HCT116 (cell line): ENCODE data around the gene SEMA6B. TPM values are rescaled to one million over a fixed set of nuclear protein-coding genes. Genes with fewer than 3 reads are reported as not detected.

Experiments
- ATAC-seq: fragments of 200-7000 bp; cut with Tn5 transposase; 2 replicates; pipeline ENCODE4 v1.9.1; 2020; ENCODE audit warnings: mild to moderate bottlenecking, moderate library complexity
- BruUV-seq: library from RNA; stranded (reverse); fragments of 400-500 nt; replicated peaks from 2 replicates; lab custom pipeline; 2021; lab: Mats Ljungman, UMichigan
- CTCF ChIA-PET: fragments of 300-600 bp; sonication (Branson Sonifier 250); formaldehyde crosslinking; loops from one replicate; lab custom pipeline; 2021; ENCODE audit warnings: antibody characterized with exemption; lab: Charles Lee
- POLR2A ChIA-PET: fragments of 300-600, 350-600 bp; sonication (Branson Sonifier 250); formaldehyde crosslinking; loops from one replicate; lab custom pipeline; 2021; ENCODE audit warnings: antibody characterized with exemption; lab: Charles Lee
- RAD21 ChIA-PET, 2 experiments: fragments of 300-600 bp; sonication (Branson Sonifier 250); formaldehyde crosslinking; loops; one replicate each; lab custom pipeline; 2023; ENCODE audit warnings: low total read pairs in 2 of 2; ENCODE audit not compliant: uncharacterized antibody in 2 of 2, unreplicated experiment in 2 of 2, low non-redundant PET in 1 of 2; lab: Charles Lee
- DNase-seq: peaks from one replicate; pipeline ENCODE4 v3.0.0-alpha.2; 2010; ENCODE audit warnings: low read depth, low spot score
- H2AFZ ChIP-seq: fragments of 200-600 bp; shearing (Covaris generic), sonication (generic); 2 replicates; pipeline ENCODE4 v1.6.1; 2017; ENCODE audit warnings: low read depth, mixed run types, mixed read lengths, antibody characterized with exemption, low read length; ENCODE audit not compliant: poor library complexity, severe bottlenecking
- H3K27ac ChIP-seq: 2 replicates; pipeline ENCODE4 v1.5.1; 2012; ENCODE audit warnings: low read depth, low read length
- H3K27me3 ChIP-seq: fragments of 200-600 bp; sonication (generic); 2 replicates; pipeline ENCODE4 v1.6.1; 2016; ENCODE audit warnings: mixed run types, low read length, mixed read lengths; ENCODE audit not compliant: insufficient read depth
- H3K36me3 ChIP-seq, 2 experiments: fragments of 200-500 bp in 1 of 2; fragments of 200-600 bp in 1 of 2; sonication (Bioruptor generic) in 1 of 2; sonication (generic) in 1 of 2; 2 replicates each; pipeline versions ENCODE4 v1.5.1 to v1.6.1; 2014 to 2016; ENCODE audit warnings: low read length in 2 of 2, inconsistent platforms in 1 of 2, mixed read lengths in 1 of 2, mixed run types in 1 of 2; ENCODE audit not compliant: insufficient read depth in 2 of 2, control insufficient read depth in 1 of 2
- H3K4me1 ChIP-seq, 2 experiments: fragments of 200-600 bp in 1 of 2; sonication (generic) in 1 of 2; 2 replicates each; pipeline versions ENCODE4 v1.5.1 to v1.6.1; 2012 to 2017; ENCODE audit warnings: low read length in 2 of 2, inconsistent platforms in 1 of 2, mild to moderate bottlenecking in 1 of 2, mixed read lengths in 1 of 2, mixed run types in 1 of 2, moderate library complexity in 1 of 2; ENCODE audit not compliant: insufficient read depth in 2 of 2, control insufficient read depth in 1 of 2
- H3K4me2 ChIP-seq: fragments of 200-600 bp; sonication (generic); 2 replicates; pipeline ENCODE4 v1.6.1; 2017; ENCODE audit warnings: mixed run types, low read length, mixed read lengths
- H3K4me3 ChIP-seq, 2 experiments: fragments of 200-600 bp in 1 of 2; sonication (generic) in 1 of 2; replicated peaks in 1 of 2; 2 replicates each; pipeline ENCODE4 v1.5.1; 2011 to 2016; ENCODE audit warnings: low read length in 2 of 2, control low read depth in 1 of 2, low read depth in 1 of 2, mild to moderate bottlenecking in 1 of 2, mixed read lengths in 1 of 2, mixed run types in 1 of 2
- H3K79me2 ChIP-seq: fragments of 200-600 bp; sonication (generic); 2 replicates; pipeline ENCODE4 v1.6.1; 2017; ENCODE audit warnings: mild to moderate bottlenecking, mixed run types, low read length, moderate library complexity, mixed read lengths; ENCODE audit not compliant: insufficient read depth
- H3K9ac ChIP-seq: fragments of 200-600 bp; sonication (generic); 2 replicates; pipeline ENCODE4 v1.6.1; 2016; ENCODE audit warnings: low read length, mixed read lengths
- H3K9me2 ChIP-seq: fragments of 200-600 bp; sonication (generic), shearing (Covaris generic); 2 replicates; pipeline ENCODE4 v1.6.1; 2017; ENCODE audit warnings: mixed run types, mild to moderate bottlenecking, moderate library complexity; ENCODE audit not compliant: insufficient read depth
- H3K9me3 ChIP-seq, 2 experiments: fragments of 200-500 bp in 1 of 2; fragments of 200-600 bp in 1 of 2; sonication (Bioruptor generic) in 1 of 2; sonication (generic) in 1 of 2; 2 replicates each; pipeline ENCODE4 v1.6.1; 2014 to 2017; ENCODE audit warnings: low read length in 2 of 2, mixed read lengths in 2 of 2, inconsistent platforms in 1 of 2, low read depth in 1 of 2, mild to moderate bottlenecking in 1 of 2, mixed run types in 1 of 2, moderate library complexity in 1 of 2; ENCODE audit not compliant: control insufficient read depth in 1 of 2, insufficient read depth in 1 of 2
- H4K20me1 ChIP-seq: fragments of 200-600 bp; sonication (generic), shearing (Covaris generic); 2 replicates; pipeline ENCODE4 v1.6.1; 2017; ENCODE audit warnings: mixed run types, mild to moderate bottlenecking, moderate library complexity; ENCODE audit not compliant: insufficient read depth
- CBX3 ChIP-seq: IDR thresholded peaks from 2 replicates; pipeline ENCODE4 v1.6.1; 2012; ENCODE audit warnings: low read depth
- EGR1 ChIP-seq: IDR thresholded peaks from 2 replicates; pipeline ENCODE4 v1.6.1; 2012; ENCODE audit warnings: low read depth
- ELF1 ChIP-seq: IDR thresholded peaks from 2 replicates; pipeline ENCODE4 v1.6.1; 2012; ENCODE audit warnings: low read depth, borderline replicate concordance
- EZH2 ChIP-seq: fragments of 200-600 bp; sonication (generic); IDR thresholded peaks from 2 replicates; pipeline ENCODE4 v1.6.1; 2017; ENCODE audit warnings: antibody characterized with exemption, mixed run types
- JUND ChIP-seq: IDR thresholded peaks from 2 replicates; pipeline ENCODE4 v1.6.1; 2012
- POLR2A ChIP-seq: IDR thresholded peaks from 2 replicates; pipeline ENCODE4 v1.7.0; 2011; ENCODE audit warnings: borderline replicate concordance; ENCODE audit not compliant: insufficient read depth, insufficient read length; ENCODE audit errors: extremely low read depth
- POLR2AphosphoS5 ChIP-seq: IDR thresholded peaks from 2 replicates; pipeline ENCODE4 v1.6.1; 2011; ENCODE audit warnings: mild to moderate bottlenecking, low read depth, low read length, moderate library complexity
- SIN3A ChIP-seq: IDR thresholded peaks from 2 replicates; pipeline ENCODE4 v1.6.1; 2012; ENCODE audit warnings: low read depth
- SP1 ChIP-seq: IDR thresholded peaks from 2 replicates; pipeline ENCODE4 v1.6.1; 2012; ENCODE audit warnings: low read depth
- SRF ChIP-seq: IDR thresholded peaks from 2 replicates; pipeline ENCODE4 v1.6.1; 2012; ENCODE audit warnings: low read depth
- TCF7L2 ChIP-seq: IDR thresholded peaks from 2 replicates; pipeline ENCODE4 v1.7.0; 2011; ENCODE audit warnings: borderline replicate concordance, inconsistent platforms; ENCODE audit not compliant: insufficient read depth, insufficient read length; ENCODE audit errors: extremely low read depth
- YY1 ChIP-seq: IDR thresholded peaks from 2 replicates; pipeline ENCODE4 v1.6.1; 2011; ENCODE audit warnings: low read length, low read depth, moderate library complexity, mild to moderate bottlenecking; ENCODE audit not compliant: insufficient replicate concordance; ENCODE audit errors: extremely low read depth
- ZFX ChIP-seq: fragments of 450-650 bp; IDR thresholded peaks from 2 replicates; pipeline ENCODE4 v1.6.1; 2017
- intact Hi-C: fragments of 100-400 bp; cut with micrococcal nuclease; formaldehyde crosslinking; loops from 2 replicates; pipeline ENCODE4 v1.10.0; 2022
- total RNA-seq: library from RNA; stranded (reverse); gene quantifications from one replicate; pipeline ENCODE4 v1.2.1, GENCODE V29; 2021; ENCODE audit not compliant: unreplicated experiment
- TF ChIP-seq, protein P1 (sequence below): IDR thresholded peaks from 2 replicates; pipeline ENCODE4 v1.6.1; 2012
- TF ChIP-seq, protein P2 (sequence below), 3 experiments: fragments of 200-600 bp in 1 of 3; sonication (generic) in 1 of 3; IDR thresholded peaks in 2 of 3; conservative IDR thresholded peaks in 1 of 3; 2 replicates each; pipeline ENCODE4 v1.5.1; 2012 to 2017; ENCODE audit warnings: low read depth in 2 of 3, low read length in 2 of 3, antibody characterized with exemption in 1 of 3, borderline replicate concordance in 1 of 3, control low read depth in 1 of 3, mild to moderate bottlenecking in 1 of 3, mixed read lengths in 1 of 3, mixed run types in 1 of 3, moderate library complexity in 1 of 3; ENCODE audit not compliant: insufficient read depth in 1 of 3
- TF ChIP-seq, protein P3 (sequence below): IDR thresholded peaks from 2 replicates; pipeline ENCODE4 v1.6.1; 2012

SEMA6B gene
- total RNA-seq, 1 experiment from 2014 or later = 58.4 TPM

DNA sequence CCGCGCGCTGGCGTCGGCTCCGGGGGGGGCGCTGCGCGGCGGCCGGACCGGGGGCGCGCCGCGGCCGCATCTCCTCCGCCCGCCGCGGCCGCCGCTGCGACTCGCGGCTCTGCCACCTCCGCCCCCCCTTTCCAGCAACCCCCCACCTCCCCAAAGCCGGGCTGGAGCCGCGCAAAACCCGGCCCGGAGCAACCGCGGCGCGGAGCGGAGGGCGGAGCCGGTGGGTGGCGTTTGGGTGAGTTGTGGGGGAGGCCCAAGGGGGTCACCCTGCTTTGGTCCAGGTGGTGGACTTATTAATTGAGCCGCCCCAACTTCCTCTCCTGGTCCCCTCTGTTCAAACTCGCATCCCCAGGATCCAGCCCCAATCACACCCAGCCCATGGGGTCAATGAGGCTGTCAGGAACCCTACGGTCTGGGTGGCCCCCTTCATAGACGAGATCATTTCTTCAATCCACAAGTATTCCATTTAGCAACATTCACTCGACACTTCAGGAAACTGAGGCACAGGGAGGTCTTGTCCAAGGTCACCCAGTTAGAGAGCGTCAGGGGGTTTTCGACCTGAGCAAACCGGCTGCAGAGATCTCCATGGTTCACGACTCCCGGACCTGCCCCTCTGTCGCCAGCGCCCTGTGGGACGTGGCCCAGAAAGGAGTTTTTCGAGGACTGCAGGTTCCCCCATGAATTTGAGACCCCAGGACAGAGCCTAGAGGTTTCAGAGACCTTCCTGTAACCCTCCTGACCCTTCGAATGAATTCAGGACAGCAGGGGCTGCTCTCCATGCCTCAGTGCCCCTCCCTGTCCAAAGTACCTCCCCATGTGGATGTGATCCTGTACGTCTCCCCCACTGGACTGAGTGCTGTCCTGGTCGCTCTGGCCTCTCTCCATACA is 22.4 kb upstream of the SEMA6B start:
- Histone ChIP-seq H3K27ac (peak overlapping the region; percentile 60; the same call in 1 of the 2 replicates), H3K27me3 (no peaks in the 10 kb centered on the region), H3K4me3 (peak overlapping the region; percentile 53 to 75), H3K9ac (peak overlapping the region; percentile 36; the same call in 1 of the 2 replicates), H3K4me2 (peak overlapping the region; percentile 70), H3K9me3 (no peaks in the 10 kb centered on the region), H3K9me2 (no peaks in the 10 kb centered on the region), H3K79me2 (peaks cover 20% of the 10 kb centered on the region)
- BruUV-seq = no TSS peak
- RAD21 ChIA-PET = no interaction called here
- intact Hi-C loops = no loop called here
- POLR2A ChIA-PET = no interaction called here
- DNase-seq = no peak
- CTCF ChIA-PET = no interaction called here
- peak; percentile 30 for ATAC-seq
- TF ChIP-seq SP1 (peak; percentile 81), ELF1 (no peak), SRF (no peak), EGR1 (no peak), POLR2AphosphoS5 (no peak), SIN3A (no peak), CBX3 (no peak), EZH2 (no peak), JUND (no peak), ZFX (no peak), POLR2A (no peak), TCF7L2 (no peak), YY1 (peak; percentile 79)
- TF ChIP-seq, protein P1, sequence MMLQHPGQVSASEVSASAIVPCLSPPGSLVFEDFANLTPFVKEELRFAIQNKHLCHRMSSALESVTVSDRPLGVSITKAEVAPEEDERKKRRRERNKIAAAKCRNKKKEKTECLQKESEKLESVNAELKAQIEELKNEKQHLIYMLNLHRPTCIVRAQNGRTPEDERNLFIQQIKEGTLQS = no peak
- TF ChIP-seq, protein P2, sequence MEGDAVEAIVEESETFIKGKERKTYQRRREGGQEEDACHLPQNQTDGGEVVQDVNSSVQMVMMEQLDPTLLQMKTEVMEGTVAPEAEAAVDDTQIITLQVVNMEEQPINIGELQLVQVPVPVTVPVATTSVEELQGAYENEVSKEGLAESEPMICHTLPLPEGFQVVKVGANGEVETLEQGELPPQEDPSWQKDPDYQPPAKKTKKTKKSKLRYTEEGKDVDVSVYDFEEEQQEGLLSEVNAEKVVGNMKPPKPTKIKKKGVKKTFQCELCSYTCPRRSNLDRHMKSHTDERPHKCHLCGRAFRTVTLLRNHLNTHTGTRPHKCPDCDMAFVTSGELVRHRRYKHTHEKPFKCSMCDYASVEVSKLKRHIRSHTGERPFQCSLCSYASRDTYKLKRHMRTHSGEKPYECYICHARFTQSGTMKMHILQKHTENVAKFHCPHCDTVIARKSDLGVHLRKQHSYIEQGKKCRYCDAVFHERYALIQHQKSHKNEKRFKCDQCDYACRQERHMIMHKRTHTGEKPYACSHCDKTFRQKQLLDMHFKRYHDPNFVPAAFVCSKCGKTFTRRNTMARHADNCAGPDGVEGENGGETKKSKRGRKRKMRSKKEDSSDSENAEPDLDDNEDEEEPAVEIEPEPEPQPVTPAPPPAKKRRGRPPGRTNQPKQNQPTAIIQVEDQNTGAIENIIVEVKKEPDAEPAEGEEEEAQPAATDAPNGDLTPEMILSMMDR (IDR thresholded peaks at IDR 0.05 in 2 of 3, conservative IDR thresholded peaks at IDR 0.05 in 1 of 3; ENCODE audit: borderline replicate concordance in 1 of 3, insufficient read depth in 1 of 3, low read depth in 2 of 3, low read length in 2 of 3) = no peak
- TF ChIP-seq, protein P3, sequence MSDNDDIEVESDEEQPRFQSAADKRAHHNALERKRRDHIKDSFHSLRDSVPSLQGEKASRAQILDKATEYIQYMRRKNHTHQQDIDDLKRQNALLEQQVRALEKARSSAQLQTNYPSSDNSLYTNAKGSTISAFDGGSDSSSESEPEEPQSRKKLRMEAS = no peak
- TF ChIP-seq, all 23 proteins: peak for 2
- Histone ChIP-seq H2AFZ (peak overlapping the region; percentile 37), H3K36me3 (no peaks in the 10 kb centered on the region), H3K4me1 (peaks cover 26 to 62% of the 10 kb centered on the region in 2 experiments), H4K20me1 (no peaks in the 10 kb centered on the region)
